Subcutaneous adipose tissue (tissue), 4 donors: ENCODE results near the gene CACNA1B. TPM values are rescaled to one million over a fixed set of nuclear protein-coding genes. Genes with fewer than 3 reads are reported as not detected.

Experiments
- CTCF ChIP-seq: fragments of 450-650 bp; IDR thresholded peaks from one replicate; pipeline ENCODE4 v1.5.1; 2016; ENCODE audit warnings: low read depth, mild to moderate bottlenecking, control low read depth, antibody characterized with exemption, moderate library complexity
- total RNA-seq, 4 donors: library from RNA; depleted of rRNA; stranded (reverse); fragments of >200 nt; gene quantifications; one replicate each; pipeline ENCODE4 v1.1.0, GENCODE V29; 2016

The CACNA1B gene
- total RNA-seq, 4 donors from 2014 or later, result not detected

DNA sequence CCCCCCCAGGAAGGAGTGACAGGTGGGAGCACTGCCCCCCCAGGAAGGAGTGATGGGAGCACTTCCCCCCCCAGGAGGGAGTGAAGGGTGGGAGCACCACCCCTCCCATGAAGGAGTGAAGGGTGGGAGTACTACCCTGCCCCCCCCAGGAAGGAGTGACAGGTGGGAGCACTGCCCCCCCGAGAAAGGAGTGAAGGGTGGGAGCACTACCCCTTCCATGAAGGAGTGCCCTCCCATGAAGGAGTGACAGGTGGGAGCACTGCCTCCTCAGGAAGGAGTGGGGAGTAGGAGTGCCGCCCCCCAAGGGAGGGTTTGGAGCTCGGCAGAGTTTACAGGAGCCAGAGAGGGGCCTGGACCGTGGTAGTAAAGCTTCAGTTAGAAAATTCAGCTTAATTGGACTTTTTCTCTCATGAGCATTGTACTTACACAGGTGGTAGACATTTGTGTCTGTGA is 100.7 kb downstream of the CACNA1B start:
- no peak for TF ChIP-seq CTCF

- no peak for TF ChIP-seq CTCF
These were observed 104.6 kb downstream of the CACNA1B start for GRCh38 chr9:137982200-137982599.

DNA sequence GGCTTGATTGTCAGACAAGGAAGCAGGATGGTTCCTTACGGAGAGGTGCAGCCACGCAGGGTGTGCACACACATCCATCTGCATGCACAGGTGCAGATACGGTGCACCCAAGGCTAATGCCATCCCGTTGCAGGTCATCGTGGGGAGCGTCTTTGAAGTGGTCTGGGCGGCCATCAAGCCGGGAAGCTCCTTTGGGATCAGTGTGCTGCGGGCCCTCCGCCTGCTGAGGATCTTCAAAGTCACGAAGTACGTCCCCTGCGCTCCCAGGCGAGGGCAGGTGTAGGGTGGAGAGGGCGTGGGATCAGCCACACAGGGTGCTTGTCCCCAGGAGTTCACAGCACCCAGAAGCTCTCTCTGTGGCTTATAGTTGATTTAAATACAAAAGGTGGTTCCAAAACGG is 106.4 kb downstream of the CACNA1B start:
- TF ChIP-seq CTCF, result no peak

- TF ChIP-seq CTCF, result no peak
These were observed 107.1 kb downstream of the CACNA1B start for GRCh38 chr9:137984520-137985257.

DNA sequence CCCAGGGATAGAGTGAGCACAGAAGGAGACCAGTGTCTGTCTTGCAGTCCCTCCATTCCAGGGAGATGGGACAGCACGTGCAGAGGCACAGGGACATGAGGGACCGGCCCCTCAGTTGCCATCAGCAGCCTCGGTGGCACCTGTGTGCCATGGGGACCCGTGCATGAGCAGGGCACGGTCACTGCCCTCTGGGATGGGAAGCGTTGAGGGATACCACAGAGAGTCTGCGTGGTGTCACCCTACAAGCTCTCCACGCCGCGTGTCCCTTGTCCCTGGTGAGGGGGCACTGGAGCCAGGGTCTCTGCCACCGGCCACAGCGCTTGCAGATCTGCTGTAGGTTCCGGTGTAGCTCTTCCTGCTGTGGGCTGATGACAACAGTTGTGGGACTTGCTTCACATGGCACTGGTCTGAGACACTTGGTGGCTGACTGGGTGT is 108.1 kb downstream of the CACNA1B start:
- TF ChIP-seq CTCF, result no peak

- TF ChIP-seq CTCF, result no peak
These were observed 108.9 kb downstream of the CACNA1B start for GRCh38 chr9:137986268-137987099.
